GM18505 (cell line): ENCODE results near the gene TPP2.

Experiments used
- ATAC-seq: cut with Tn5 transposase; IDR thresholded peaks from one replicate; pipeline ENCODE4 v1.9.1; 2021; ENCODE audit not compliant: unreplicated experiment
- POLR2A ChIP-seq: IDR thresholded peaks from 4 replicates; pipeline ENCODE4 v1.6.1; 2011; ENCODE audit warnings: borderline replicate concordance; ENCODE audit not compliant: insufficient read depth, insufficient read length; ENCODE audit errors: extremely low read depth

TPP2 gene

GRCh38 chr13:102596147-102597028 is at the start of gene TPP2:
TPP2 (plus strand) TSS chr13:102596986; CDS start chr13:102597039, 53 bp downstream.
- peak; percentile 78 for ATAC-seq
- TF ChIP-seq POLR2A: peak; percentile 94

GRCh38 chr13:102548811-102549210 is 48.0 kb upstream of the TPP2 start:
- no peak for TF ChIP-seq POLR2A
- no peak for ATAC-seq

GRCh38 chr13:102550507-102550906 is 46.3 kb upstream of the TPP2 start:
- TF ChIP-seq POLR2A: no peak
- ATAC-seq: no peak

- no peak for TF ChIP-seq POLR2A
- ATAC-seq: peak; percentile 86
Measured at GRCh38 chr13:102555914-102556553, 40.8 kb upstream of the TPP2 start.

- TF ChIP-seq POLR2A: no peak
- no peak for ATAC-seq
Measured at GRCh38 chr13:102556806-102557205, 40.0 kb upstream of the TPP2 start.

GRCh38 chr13:102558029-102558428 is 38.8 kb upstream of the TPP2 start:
- no peak for TF ChIP-seq POLR2A
- no peak for ATAC-seq

- no peak for ATAC-seq
- TF ChIP-seq POLR2A: no peak
Measured at GRCh38 chr13:102561933-102562332, 34.9 kb upstream of the TPP2 start.

- no peak for ATAC-seq
- TF ChIP-seq POLR2A: no peak
Measured at GRCh38 chr13:102563267-102563666, 33.5 kb upstream of the TPP2 start.

GRCh38 chr13:102564564-102564963 is 32.2 kb upstream of the TPP2 start:
- ATAC-seq: no peak
- no peak for TF ChIP-seq POLR2A

- TF ChIP-seq POLR2A: no peak
- ATAC-seq: no peak
Measured at GRCh38 chr13:102566513-102566912, 30.3 kb upstream of the TPP2 start.

GRCh38 chr13:102567857-102568256 is 28.9 kb upstream of the TPP2 start:
- no peak for ATAC-seq
- TF ChIP-seq POLR2A: no peak

GRCh38 chr13:102569488-102569887 is 27.3 kb upstream of the TPP2 start:
- ATAC-seq: no peak
- no peak for TF ChIP-seq POLR2A

- TF ChIP-seq POLR2A: no peak
- ATAC-seq: no peak
Measured at GRCh38 chr13:102571075-102571474, 25.7 kb upstream of the TPP2 start.

GRCh38 chr13:102572323-102572722 is 24.5 kb upstream of the TPP2 start:
- ATAC-seq: no peak
- TF ChIP-seq POLR2A: no peak

- TF ChIP-seq POLR2A: no peak
- ATAC-seq: no peak
Measured at GRCh38 chr13:102580552-102581169, 16.1 kb upstream of the TPP2 start.

- no peak for TF ChIP-seq POLR2A
- no peak for ATAC-seq
Measured at GRCh38 chr13:102582256-102582655, 14.5 kb upstream of the TPP2 start.
